ENCODE data around the gene HIF3A. TPM values are rescaled to one million over a fixed set of nuclear protein-coding genes. Genes with fewer than 3 reads are reported as not detected.

Gene HIF3A
- total RNA-seq, 1 donor from 2014 or later = 87.7 TPM

- Histone ChIP-seq H3K27ac (replicated peaks) (peak overlapping the region; percentile 93), H3K27me3 (ENCODE audit: low read depth) (no peaks in the 10 kb centered on the region), H3K36me3 (peaks cover 1% of the 10 kb centered on the region), H3K9me3 (replicated peaks) (no peaks in the 10 kb centered on the region), H3K4me1 (peaks cover 68% of the 10 kb centered on the region), H3K4me3 (peak overlapping the region; percentile 100)
- intact Hi-C loops (cut with micrococcal nuclease) = no loop called here
- DNase-seq = no peak
- no peak for TF ChIP-seq CTCF (IDR thresholded peaks at IDR 0.05; ENCODE audit: borderline replicate concordance)
These were observed 50.7 kb downstream of the HIF3A start for GRCh38 chr19:46347572-46347883.

GRCh38 chr19:46347985-46348384 lies 51.1 kb downstream of the HIF3A start:
- intact Hi-C loops (cut with micrococcal nuclease) = no loop called here
- no peak for TF ChIP-seq CTCF (IDR thresholded peaks at IDR 0.05; ENCODE audit: borderline replicate concordance)
- H3K36me3 ChIP-seq = no peaks in the 10 kb centered on the region
- H3K27me3 ChIP-seq (ENCODE audit: low read depth) = no peaks in the 10 kb centered on the region
- H3K27ac ChIP-seq (replicated peaks) = peak overlapping the region; percentile 93
- H3K4me1 ChIP-seq = peaks cover 71% of the 10 kb centered on the region
- H3K4me3 ChIP-seq = peak overlapping the region; percentile 100
- no peaks in the 10 kb centered on the region for H3K9me3 ChIP-seq (replicated peaks)
- no peak for DNase-seq

- TF ChIP-seq CTCF (IDR thresholded peaks at IDR 0.05; ENCODE audit: borderline replicate concordance) = no peak
- Histone ChIP-seq H3K9me3 (replicated peaks) (no peaks in the 10 kb centered on the region), H3K4me3 (peak overlapping the region; percentile 38), H3K27ac (replicated peaks) (peak overlapping the region; percentile 85), H3K27me3 (ENCODE audit: low read depth) (no peaks in the 10 kb centered on the region), H3K36me3 (peaks cover 11% of the 10 kb centered on the region), H3K4me1 (peaks cover 85% of the 10 kb centered on the region)
- intact Hi-C loops (cut with micrococcal nuclease) = no loop called here
- no peak for DNase-seq
These were observed 52.6 kb downstream of the HIF3A start for GRCh38 chr19:46349311-46349993.

GRCh38 chr19:46350029-46350757 lies 53.4 kb downstream of the HIF3A start:
- DNase-seq = no peak
- peak overlapping the region; percentile 38 for H3K4me3 ChIP-seq
- TF ChIP-seq CTCF (IDR thresholded peaks at IDR 0.05; ENCODE audit: borderline replicate concordance) = no peak
- peak overlapping the region; percentile 85 for H3K27ac ChIP-seq (replicated peaks)
- peaks cover 16% of the 10 kb centered on the region for H3K36me3 ChIP-seq
- H3K27me3 ChIP-seq (ENCODE audit: low read depth) = no peaks in the 10 kb centered on the region
- intact Hi-C loops (cut with micrococcal nuclease) = no loop called here
- H3K9me3 ChIP-seq (replicated peaks) = no peaks in the 10 kb centered on the region
- peaks cover 93% of the 10 kb centered on the region for H3K4me1 ChIP-seq

GRCh38 chr19:46350758-46351159 lies 53.9 kb downstream of the HIF3A start:
- no peak for DNase-seq

More at GRCh38 chr19:46350758-46351159, 53.9 kb downstream of the HIF3A start:
- no peak for TF ChIP-seq CTCF (IDR thresholded peaks at IDR 0.05; ENCODE audit: borderline replicate concordance)
- H3K36me3 ChIP-seq = peaks cover 20% of the 10 kb centered on the region
- peak overlapping the region; percentile 85 for H3K27ac ChIP-seq (replicated peaks)
- intact Hi-C loops (cut with micrococcal nuclease) = no loop called here
- H3K9me3 ChIP-seq (replicated peaks) = no peaks in the 10 kb centered on the region
- H3K4me1 ChIP-seq = peaks cover 97% of the 10 kb centered on the region
- H3K27me3 ChIP-seq (ENCODE audit: low read depth) = no peaks in the 10 kb centered on the region
- H3K4me3 ChIP-seq = peak overlapping the region; percentile 38

All from left ventricle myocardium inferior (tissue), 1 donor.